ENCODE results near the gene TBC1D1.
"Not testable (repeated sequence)": the region's sequence is repeated elsewhere in the genome, so short reads cannot be mapped to it uniquely, and the experiment has no call there.

TBC1D1 gene

GRCh38 chr4:38008571-38009021, 117.7 kb downstream of the TBC1D1 start:
- in situ Hi-C loops (cut with MboI; ENCODE audit: low sequenced_read_pairs): no loop called here

- in situ Hi-C loops (cut with MboI; ENCODE audit: low sequenced_read_pairs): no loop called here
Observed at GRCh38 chr4:38009421-38009820, 118.5 kb downstream of the TBC1D1 start.

- in situ Hi-C loops (cut with MboI; ENCODE audit: low sequenced_read_pairs): no loop called here
Observed at GRCh38 chr4:38009949-38010348, 119.1 kb downstream of the TBC1D1 start.

GRCh38 chr4:38011511-38012162, 120.8 kb downstream of the TBC1D1 start:
- in situ Hi-C loops (cut with MboI; ENCODE audit: low sequenced_read_pairs): no loop called here

- in situ Hi-C loops (cut with MboI; ENCODE audit: low sequenced_read_pairs): no loop called here
Observed at GRCh38 chr4:38013461-38014366, 122.8 kb downstream of the TBC1D1 start.

GRCh38 chr4:38014421-38014852, 123.6 kb downstream of the TBC1D1 start:
- in situ Hi-C loops (cut with MboI; ENCODE audit: low sequenced_read_pairs): no loop called here

- in situ Hi-C loops (cut with MboI; ENCODE audit: low sequenced_read_pairs): no loop called here
Observed at GRCh38 chr4:38015886-38016515, 125.1 kb downstream of the TBC1D1 start.

GRCh38 chr4:38016698-38017097, 125.8 kb downstream of the TBC1D1 start:
- in situ Hi-C loops (cut with MboI; ENCODE audit: low sequenced_read_pairs): no loop called here

- in situ Hi-C loops (cut with MboI; ENCODE audit: low sequenced_read_pairs): no loop called here
Observed at GRCh38 chr4:38017609-38018008, 126.7 kb downstream of the TBC1D1 start.

- in situ Hi-C loops (cut with MboI; ENCODE audit: low sequenced_read_pairs): no loop called here
Observed at GRCh38 chr4:38020386-38020785, 129.5 kb downstream of the TBC1D1 start.

- in situ Hi-C loops (cut with MboI; ENCODE audit: low sequenced_read_pairs): not testable (repeated sequence)
Observed at GRCh38 chr4:38020961-38021360, 130.1 kb downstream of the TBC1D1 start.

- in situ Hi-C loops (cut with MboI; ENCODE audit: low sequenced_read_pairs): no loop called here
Observed at GRCh38 chr4:38021751-38022150, 130.9 kb downstream of the TBC1D1 start.

- in situ Hi-C loops (cut with MboI; ENCODE audit: low sequenced_read_pairs): no loop called here
Observed at GRCh38 chr4:38023347-38024205, 132.7 kb downstream of the TBC1D1 start.

GRCh38 chr4:38024206-38024509, 133.3 kb downstream of the TBC1D1 start:
- in situ Hi-C loops (cut with MboI; ENCODE audit: low sequenced_read_pairs): no loop called here

- in situ Hi-C loops (cut with MboI; ENCODE audit: low sequenced_read_pairs): no loop called here
Observed at GRCh38 chr4:38025665-38026064, 134.8 kb downstream of the TBC1D1 start.

- in situ Hi-C loops (cut with MboI; ENCODE audit: low sequenced_read_pairs): no loop called here
Observed at GRCh38 chr4:38026158-38026740, 135.4 kb downstream of the TBC1D1 start.

GRCh38 chr4:38030023-38030422, 139.1 kb downstream of the TBC1D1 start:
- in situ Hi-C loops (cut with MboI; ENCODE audit: low sequenced_read_pairs): no loop called here

GRCh38 chr4:38034986-38035882, 144.3 kb downstream of the TBC1D1 start:
- in situ Hi-C loops (cut with MboI; ENCODE audit: low sequenced_read_pairs): no loop called here

- in situ Hi-C loops (cut with MboI; ENCODE audit: low sequenced_read_pairs): no loop called here
Observed at GRCh38 chr4:38036548-38036947, 145.7 kb downstream of the TBC1D1 start.
